ENCODE measurements around the gene SPINK13.
"Not testable (repeated sequence)": the region's sequence is repeated elsewhere in the genome, so short reads cannot be mapped to it uniquely, and the experiment has no call there.

SPINK13 gene

DNA sequence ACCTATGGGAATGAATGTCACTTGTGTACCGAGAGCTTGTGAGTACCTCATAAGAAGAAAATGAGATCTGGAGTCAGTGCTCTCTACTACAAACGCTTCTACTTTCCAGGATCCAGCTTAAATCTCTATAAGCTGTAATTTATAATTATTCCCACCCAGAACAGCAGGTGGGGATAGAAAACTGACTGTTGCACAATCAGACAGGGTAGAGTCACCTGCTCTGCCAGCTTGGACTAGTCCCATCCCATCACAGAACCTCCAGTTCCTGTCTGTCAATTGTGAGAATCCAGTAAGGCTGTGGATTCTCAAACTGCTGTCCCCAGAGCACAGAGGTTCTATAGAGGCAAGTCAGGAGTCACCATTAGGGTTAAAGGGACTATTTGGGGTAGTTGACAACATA, 45.6 kb downstream of the SPINK13 start:
- no peak for DNase-seq

DNA sequence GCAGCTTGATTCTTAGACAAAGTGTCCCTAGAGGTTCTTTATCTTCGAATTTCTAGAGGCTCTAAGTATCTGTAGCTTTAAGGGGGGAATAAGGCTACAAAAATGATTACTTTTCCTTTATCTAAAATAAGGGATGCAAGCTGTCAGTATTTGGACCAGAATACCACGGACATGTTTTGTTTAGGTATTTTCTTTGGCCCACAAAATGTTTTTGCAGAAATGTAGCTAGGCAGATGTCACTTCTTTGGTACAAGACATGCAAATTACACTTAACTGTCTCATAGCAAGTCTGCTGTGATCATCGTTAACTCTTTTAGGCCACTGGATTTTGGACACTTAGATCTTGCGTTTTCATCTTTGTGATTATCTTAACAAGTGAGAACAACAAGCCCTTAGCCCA, 46.1 kb downstream of the SPINK13 start:
- DNase-seq: no peak

DNA sequence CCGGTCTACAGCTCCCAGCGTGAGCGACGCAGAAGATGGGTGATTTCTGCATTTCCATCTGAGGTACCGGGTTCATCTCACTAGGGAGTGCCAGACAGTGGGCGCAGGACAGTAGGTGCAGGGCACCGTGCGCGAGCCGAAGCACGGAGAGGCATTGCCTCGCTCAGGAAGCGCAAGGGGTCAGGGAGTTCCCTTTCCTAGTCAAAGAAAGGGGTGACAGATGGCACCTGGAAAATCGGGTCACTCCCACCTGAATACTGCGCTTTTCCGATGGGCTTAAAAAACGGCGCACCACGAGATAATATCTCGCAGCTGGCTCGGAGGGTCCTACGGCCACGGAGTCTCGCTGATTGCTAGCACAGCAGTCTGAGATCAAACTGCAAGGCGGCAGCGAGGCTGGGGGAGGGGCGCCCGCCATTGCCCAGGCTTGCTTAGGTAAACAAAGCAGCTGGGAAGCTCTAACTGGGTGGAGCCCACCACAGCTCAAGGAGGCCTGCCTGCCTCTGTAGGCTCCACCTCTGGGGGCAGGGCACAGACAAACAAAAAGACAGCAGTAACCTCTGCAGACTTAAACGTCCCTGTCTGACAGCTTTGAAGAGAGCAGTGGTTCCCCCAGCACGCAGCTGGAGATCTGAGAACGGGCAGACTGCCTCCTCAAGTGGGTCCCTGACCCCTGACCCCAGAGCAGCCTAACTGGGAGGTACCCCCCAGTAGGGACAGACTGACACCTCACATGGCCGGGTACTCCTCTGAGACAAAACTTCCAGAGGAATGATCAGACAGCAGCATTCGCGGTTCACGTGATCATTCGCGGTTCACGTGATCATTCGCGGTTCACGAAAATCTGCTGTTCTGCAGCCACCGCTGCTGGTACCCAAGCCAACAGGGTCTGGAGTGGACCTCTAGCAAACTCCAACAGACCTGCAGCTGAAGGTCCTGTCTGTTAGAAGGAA, 51.7 kb downstream of the SPINK13 start:
- DNase-seq: not testable (repeated sequence)

DNA sequence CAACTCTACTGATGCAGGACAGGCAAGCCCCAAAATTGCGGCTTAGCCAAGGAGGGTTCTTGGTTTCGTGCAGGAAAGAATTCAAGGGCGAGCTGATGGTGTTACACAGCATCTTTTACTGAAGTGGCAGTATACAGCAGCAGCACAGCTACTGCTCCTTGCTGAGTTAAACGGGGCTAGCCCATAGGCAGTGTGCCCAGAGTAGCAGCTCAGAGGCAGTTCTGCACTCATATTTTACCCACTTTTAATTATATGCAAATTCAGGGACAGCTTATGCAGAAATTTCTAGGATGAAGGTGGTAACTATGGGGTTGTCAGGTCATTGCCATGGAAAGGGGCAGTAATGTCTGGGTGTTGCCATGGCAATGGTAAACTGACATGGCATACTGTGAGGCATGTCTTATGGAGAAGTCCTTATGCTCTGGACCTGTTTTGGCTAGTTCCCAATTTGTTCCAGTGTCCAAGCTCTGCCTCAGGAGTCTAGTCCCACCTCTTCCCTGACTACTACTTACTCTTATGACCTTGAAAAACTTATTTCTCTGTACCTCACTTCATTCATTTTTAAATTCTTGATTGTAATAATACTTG, 64.8 kb downstream of the SPINK13 start:
- DNase-seq: no peak

DNA sequence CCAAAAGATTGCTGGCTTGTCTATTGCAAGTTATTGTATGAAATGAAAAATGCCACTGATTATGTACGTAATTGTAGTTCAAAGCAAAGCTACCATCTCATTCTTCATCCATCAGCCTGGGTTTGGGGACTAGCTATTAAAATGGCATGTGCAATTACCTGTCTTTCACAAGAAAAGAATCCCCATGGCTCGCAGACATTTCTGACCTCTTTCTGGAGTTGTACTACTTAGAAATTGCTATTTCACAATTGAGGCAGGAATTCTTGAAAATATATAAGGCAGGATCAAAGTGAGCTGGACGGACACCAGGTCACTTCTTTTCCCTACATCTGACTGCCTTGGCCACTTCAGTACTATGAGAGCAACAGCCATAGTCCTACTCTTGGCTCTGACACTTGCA, 66.7 kb downstream of the SPINK13 start, which contains the start of gene SPINK9:
Gene SPINK9 (plus strand): TSS at position 301 of the 400 bp plus-strand sequence. CDS start 55 bp downstream, at position 356.
- DNase-seq: no peak

Data from NCI-H1417 treated with DMSO at 0.1 percent for 48 hours (cell line).